ENCODE data around the gene FHIP2A.
"Not testable (repeated sequence)": the region's sequence is repeated elsewhere in the genome, so short reads cannot be mapped to it uniquely, and the experiment has no call there.

FHIP2A gene

GRCh38 chr10:114839901-114840300 lies 18.3 kb downstream of the FHIP2A start:
- H3K18ac ChIP-seq (ENCODE audit: low read depth in 1 of 2, low read length in 2 of 2), result no peak overlapping the region
- 100% methylated on average over 2 of the region's 3 CpGs for WGBS
- no peak overlapping the region for H2AFZ ChIP-seq (ENCODE audit: low read depth, low read length)
- no peak overlapping the region for H2AK5ac ChIP-seq (ENCODE audit: low read length, severe bottlenecking)
- H3K14ac ChIP-seq (ENCODE audit: low read length in 2 of 2), result no peak overlapping the region
- no peak overlapping the region for H3K4me2 ChIP-seq (ENCODE audit: low read length, poor library complexity, severe bottlenecking)
- no peak overlapping the region for H2BK15ac ChIP-seq (ENCODE audit: low read depth, poor library complexity, severe bottlenecking)
- peaks cover 28 to 94% of the 10 kb centered on the region in 2 experiments for H3K36me3 ChIP-seq (ENCODE audit: control insufficient read depth in 1 of 2, insufficient read depth in 2 of 2, low read depth in 1 of 2, low read length in 2 of 2)
- no peak overlapping the region for H3K27ac ChIP-seq (ENCODE audit: low read length, poor library complexity, severe bottlenecking)
- no peak overlapping the region for H3K23ac ChIP-seq (ENCODE audit: low read length in 2 of 2)
- H3K79me1 ChIP-seq (replicated peaks; ENCODE audit: low read length, poor library complexity, severe bottlenecking), result peaks cover 29% of the 10 kb centered on the region
- no peak for DNase-seq
- no peak overlapping the region for H2BK5ac ChIP-seq (ENCODE audit: low read depth, low read length, poor library complexity, severe bottlenecking)
- no peaks in the 10 kb centered on the region for H3K9me3 ChIP-seq (ENCODE audit: control insufficient read depth, low read length)
- H3K4me1 ChIP-seq (ENCODE audit: control insufficient read depth, insufficient read depth, low read depth, low read length), result no peaks in the 10 kb centered on the region
- no peak overlapping the region for H4K91ac ChIP-seq (ENCODE audit: low read length)
- no peak overlapping the region for H3K4me3 ChIP-seq (ENCODE audit: insufficient read depth in 1 of 2, low read depth in 1 of 2, low read length in 2 of 2)
- H3K4ac ChIP-seq (ENCODE audit: low read depth in 1 of 2, low read length in 2 of 2), result no peak overlapping the region
- H4K8ac ChIP-seq (ENCODE audit: low read length), result no peak overlapping the region
- H3K27me3 ChIP-seq (ENCODE audit: control insufficient read depth in 1 of 2, insufficient read depth in 1 of 2, low read length in 2 of 2), result no peaks in the 10 kb centered on the region
- H2BK120ac ChIP-seq (ENCODE audit: low read depth, low read length), result no peak overlapping the region
- H3K9ac ChIP-seq (ENCODE audit: low read length), result no peak overlapping the region
- no peak overlapping the region for H2BK12ac ChIP-seq (ENCODE audit: low read length in 2 of 2)

- Histone ChIP-seq H3K18ac (ENCODE audit: low read depth in 1 of 2, low read length in 2 of 2) (no peak overlapping the region), H2AK5ac (ENCODE audit: low read length, severe bottlenecking) (no peak overlapping the region), H3K4me3 (ENCODE audit: insufficient read depth in 1 of 2, low read depth in 1 of 2, low read length in 2 of 2) (no peak overlapping the region), H2BK12ac (ENCODE audit: low read length in 2 of 2) (no peak overlapping the region), H3K23ac (ENCODE audit: low read length in 2 of 2) (no peak overlapping the region), H2BK5ac (ENCODE audit: low read depth, low read length, poor library complexity, severe bottlenecking) (no peak overlapping the region), H3K9me3 (ENCODE audit: control insufficient read depth, low read length) (peaks cover 2% of the 10 kb centered on the region), H3K4ac (ENCODE audit: low read depth in 1 of 2, low read length in 2 of 2) (no peak overlapping the region), H3K4me1 (ENCODE audit: control insufficient read depth, insufficient read depth, low read depth, low read length) (no peaks in the 10 kb centered on the region), H4K8ac (ENCODE audit: low read length) (no peak overlapping the region), H3K4me2 (ENCODE audit: low read length, poor library complexity, severe bottlenecking) (no peak overlapping the region), H3K36me3 (ENCODE audit: control insufficient read depth in 1 of 2, insufficient read depth in 2 of 2, low read depth in 1 of 2, low read length in 2 of 2) (peaks cover 39 to 95% of the 10 kb centered on the region in 2 experiments), H3K9ac (ENCODE audit: low read length) (no peak overlapping the region), H3K14ac (ENCODE audit: low read length in 2 of 2) (no peak overlapping the region), H3K27ac (ENCODE audit: low read length, poor library complexity, severe bottlenecking) (no peak overlapping the region), H2AFZ (ENCODE audit: low read depth, low read length) (no peak overlapping the region), H3K27me3 (ENCODE audit: control insufficient read depth in 1 of 2, insufficient read depth in 1 of 2, low read length in 2 of 2) (no peaks in the 10 kb centered on the region), H2BK120ac (ENCODE audit: low read depth, low read length) (no peak overlapping the region), H2BK15ac (ENCODE audit: low read depth, poor library complexity, severe bottlenecking) (no peak overlapping the region), H4K91ac (ENCODE audit: low read length) (no peak overlapping the region), H3K79me1 (replicated peaks; ENCODE audit: low read length, poor library complexity, severe bottlenecking) (peaks cover 18% of the 10 kb centered on the region)
- 97% methylated on average over 5 of the region's 8 CpGs for WGBS
- no peak for DNase-seq
Measured at GRCh38 chr10:114845978-114846693, 24.6 kb downstream of the FHIP2A start.

- H2AFZ ChIP-seq (ENCODE audit: low read depth, low read length); H3K18ac ChIP-seq (ENCODE audit: low read depth in 1 of 2, low read length in 2 of 2); H2BK15ac ChIP-seq (ENCODE audit: low read depth, poor library complexity, severe bottlenecking); H3K4me1 ChIP-seq (ENCODE audit: control insufficient read depth, insufficient read depth, low read depth, low read length); H2AK5ac ChIP-seq (ENCODE audit: low read length, severe bottlenecking); H3K4me3 ChIP-seq (ENCODE audit: insufficient read depth in 1 of 2, low read depth in 1 of 2, low read length in 2 of 2); DNase-seq; H3K4ac ChIP-seq (ENCODE audit: low read depth in 1 of 2, low read length in 2 of 2); H2BK5ac ChIP-seq (ENCODE audit: low read depth, low read length, poor library complexity, severe bottlenecking); H2BK120ac ChIP-seq (ENCODE audit: low read depth, low read length); H3K14ac ChIP-seq (ENCODE audit: low read length in 2 of 2); H3K9me3 ChIP-seq (ENCODE audit: control insufficient read depth, low read length); H3K23ac ChIP-seq (ENCODE audit: low read length in 2 of 2); H4K91ac ChIP-seq (ENCODE audit: low read length); H3K9ac ChIP-seq (ENCODE audit: low read length); H3K27me3 ChIP-seq (ENCODE audit: control insufficient read depth in 1 of 2, insufficient read depth in 1 of 2, low read length in 2 of 2); H3K4me2 ChIP-seq (ENCODE audit: low read length, poor library complexity, severe bottlenecking); H4K8ac ChIP-seq (ENCODE audit: low read length); H2BK12ac ChIP-seq (ENCODE audit: low read length in 2 of 2): not testable (repeated sequence)
- peaks cover 33 to 96% of the 10 kb centered on the region in 2 experiments for H3K36me3 ChIP-seq (ENCODE audit: control insufficient read depth in 1 of 2, insufficient read depth in 2 of 2, low read depth in 1 of 2, low read length in 2 of 2)
- WGBS, result over 99% methylated on average over 8 of the region's 10 CpGs
- H3K79me1 ChIP-seq (replicated peaks; ENCODE audit: low read length, poor library complexity, severe bottlenecking), result peaks cover 15% of the 10 kb centered on the region
- H3K27ac ChIP-seq (ENCODE audit: low read length, poor library complexity, severe bottlenecking), result peak overlapping the region; percentile 26
Measured at GRCh38 chr10:114847517-114847916, 25.9 kb downstream of the FHIP2A start.

- no peaks in the 10 kb centered on the region for H3K4me1 ChIP-seq (ENCODE audit: control insufficient read depth, insufficient read depth, low read depth, low read length)
- no peak overlapping the region for H3K14ac ChIP-seq (ENCODE audit: low read length in 2 of 2)
- no peak overlapping the region for H3K23ac ChIP-seq (ENCODE audit: low read length in 2 of 2)
- H3K36me3 ChIP-seq (ENCODE audit: control insufficient read depth in 1 of 2, insufficient read depth in 2 of 2, low read depth in 1 of 2, low read length in 2 of 2), result peaks cover 26 to 95% of the 10 kb centered on the region in 2 experiments
- H2BK12ac ChIP-seq (ENCODE audit: low read length in 2 of 2), result no peak overlapping the region
- peaks cover 2% of the 10 kb centered on the region for H3K9me3 ChIP-seq (ENCODE audit: control insufficient read depth, low read length)
- H3K4me3 ChIP-seq (ENCODE audit: insufficient read depth in 1 of 2, low read depth in 1 of 2, low read length in 2 of 2), result no peak overlapping the region
- H3K4me2 ChIP-seq (ENCODE audit: low read length, poor library complexity, severe bottlenecking), result no peak overlapping the region
- no peak for DNase-seq
- H3K27ac ChIP-seq (ENCODE audit: low read length, poor library complexity, severe bottlenecking), result no peak overlapping the region
- H2AK5ac ChIP-seq (ENCODE audit: low read length, severe bottlenecking), result no peak overlapping the region
- H3K27me3 ChIP-seq (ENCODE audit: control insufficient read depth in 1 of 2, insufficient read depth in 1 of 2, low read length in 2 of 2), result no peaks in the 10 kb centered on the region
- no peak overlapping the region for H3K9ac ChIP-seq (ENCODE audit: low read length)
- H4K8ac ChIP-seq (ENCODE audit: low read length), result no peak overlapping the region
- H3K4ac ChIP-seq (ENCODE audit: low read depth in 1 of 2, low read length in 2 of 2), result no peak overlapping the region
- H4K91ac ChIP-seq (ENCODE audit: low read length), result no peak overlapping the region
- no peak overlapping the region for H2AFZ ChIP-seq (ENCODE audit: low read depth, low read length)
- no peak overlapping the region for H2BK5ac ChIP-seq (ENCODE audit: low read depth, low read length, poor library complexity, severe bottlenecking)
- peaks cover 10% of the 10 kb centered on the region for H3K79me1 ChIP-seq (replicated peaks; ENCODE audit: low read length, poor library complexity, severe bottlenecking)
- no peak overlapping the region for H3K18ac ChIP-seq (ENCODE audit: low read depth in 1 of 2, low read length in 2 of 2)
- H2BK120ac ChIP-seq (ENCODE audit: low read depth, low read length), result no peak overlapping the region
- WGBS, result 96% methylated on average over 4 of the region's 4 CpGs
- H2BK15ac ChIP-seq (ENCODE audit: low read depth, poor library complexity, severe bottlenecking), result no peak overlapping the region
Measured at GRCh38 chr10:114849674-114850073, 28.1 kb downstream of the FHIP2A start.

Data from mesenchymal stem cell (in vitro differentiated cells and primary cell).